HepG2 (cell line): ENCODE measurements around the gene ROBO3. TPM values are rescaled to one million over a fixed set of nuclear protein-coding genes. Genes with fewer than 3 reads are reported as not detected.

Experiments used
- ATAC-seq: fragments of 200-7000 bp; cut with Tn5 transposase; 3 replicates; pipeline ENCODE4 v1.9.1; 2020; ENCODE audit warnings: mild to moderate bottlenecking, moderate library complexity
- BruUV-seq: library from RNA; stranded (reverse); fragments of 400-500 nt; replicated peaks from 2 replicates; lab custom pipeline; 2021; lab: Mats Ljungman, UMichigan
- CTCF ChIA-PET: fragments of 300-600 bp; formaldehyde crosslinking; extraction: SDS; loops from one replicate; lab custom pipeline; 2021; ENCODE audit warnings: low total read pairs, inconsistent platforms, low intra/inter-chr PET ratio; lab: Yijun Ruan, JAX
- POLR2A ChIA-PET: fragments of 350-600 bp; sonication (Branson Sonifier 250); formaldehyde crosslinking; loops from one replicate; lab custom pipeline; 2020; ENCODE audit warnings: antibody characterized with exemption, inconsistent platforms; lab: Yijun Ruan, JAX
- DNase-seq: peaks from one replicate; pipeline ENCODE4 v3.0.0-alpha.2; 2015; ENCODE audit warnings: low spot score
- FAIRE-seq: peaks from 3 replicates; lab custom pipeline; 2011; peaks lifted over from hg19 to GRCh38; lab: Jason Lieb, UNC
- H2AFZ ChIP-seq: one replicate; pipeline ENCODE4 v1.6.1; 2011; ENCODE audit warnings: low read length, inconsistent platforms
- H3K27ac ChIP-seq: fragments of 300-600 bp; 3 replicates; pipeline ENCODE4 v1.8.0; 2011; ENCODE audit warnings: mixed run types, mild to moderate bottlenecking, mixed read lengths, low read length, inconsistent platforms; ENCODE audit not compliant: insufficient read depth; ENCODE audit errors: extremely low read length
- H3K27me3 ChIP-seq, 2 experiments: fragments of 200-600 bp in 1 of 2; 2 replicates in 1 of 2; 3 replicates in 1 of 2; pipeline versions ENCODE4 v1.6.0 to v1.8.0; 2011; ENCODE audit warnings: low read length in 2 of 2, mild to moderate bottlenecking in 2 of 2, moderate library complexity in 2 of 2, inconsistent platforms in 1 of 2; ENCODE audit not compliant: insufficient read depth in 2 of 2, control insufficient read depth in 1 of 2
- H3K36me3 ChIP-seq, 2 experiments: fragments of 200-600 bp in 1 of 2; replicated peaks in 1 of 2; 2 replicates in 1 of 2; 3 replicates in 1 of 2; pipeline versions ENCODE4 v1.5.1 to v1.8.0; 2011; ENCODE audit warnings: low read length in 2 of 2, inconsistent platforms in 1 of 2; ENCODE audit not compliant: insufficient read depth in 2 of 2, control insufficient read depth in 1 of 2
- H3K4me1 ChIP-seq: 2 replicates; pipeline ENCODE4 v1.5.1; 2012; ENCODE audit warnings: low read length, inconsistent platforms; ENCODE audit not compliant: insufficient read depth
- H3K4me2 ChIP-seq: 2 replicates; pipeline ENCODE4 v1.6.0; 2011; ENCODE audit warnings: low read depth, low read length, inconsistent platforms
- H3K4me3 ChIP-seq, 3 experiments: fragments of 200-600 bp in 1 of 3; sonication (generic), shearing (Covaris generic) in 1 of 3; replicated peaks in 1 of 3; 2 replicates each; pipeline ENCODE4 v1.5.1; 2011 to 2016; ENCODE audit warnings: low read length in 3 of 3, inconsistent platforms in 2 of 3, low read depth in 2 of 3, mild to moderate bottlenecking in 2 of 3, control low read depth in 1 of 3, mixed read lengths in 1 of 3; ENCODE audit not compliant: insufficient read depth in 1 of 3
- H3K79me2 ChIP-seq: one replicate; pipeline ENCODE4 v1.6.1; 2011; ENCODE audit warnings: low read length, inconsistent platforms; ENCODE audit not compliant: insufficient read depth
- H3K9ac ChIP-seq: 2 replicates; pipeline ENCODE4 v1.6.0; 2011; ENCODE audit warnings: mild to moderate bottlenecking, low read depth, low read length, inconsistent platforms; ENCODE audit not compliant: insufficient read depth
- H3K9me3 ChIP-seq: 2 replicates; pipeline ENCODE4 v1.5.1; 2012; ENCODE audit warnings: mild to moderate bottlenecking, low read length
- H4K20me1 ChIP-seq: 2 replicates; pipeline ENCODE4 v1.6.0; 2011; ENCODE audit warnings: inconsistent platforms, mild to moderate bottlenecking, low read length, moderate library complexity; ENCODE audit not compliant: insufficient read depth
- HMGA1 ChIP-seq: sonication (generic); formaldehyde crosslinking; conservative IDR thresholded peaks from 2 replicates; pipeline ENCODE4 v1.4.0; 2020; ENCODE audit warnings: missing genetic modification reagents
- HNRNPLL ChIP-seq: fragments of 200-400 bp; formaldehyde crosslinking; IDR thresholded peaks from 2 replicates; pipeline ENCODE4 v1.6.1; 2017; ENCODE audit warnings: mild to moderate bottlenecking, low read depth, low read length; ENCODE audit not compliant: poor library complexity, severe bottlenecking
- KDM5B ChIP-seq: sonication (generic); formaldehyde crosslinking; IDR thresholded peaks from 2 replicates; pipeline ENCODE4 v1.4.0; 2020; ENCODE audit warnings: missing genetic modification reagents, mild to moderate bottlenecking, borderline replicate concordance
- MAF1 ChIP-seq: sonication (generic); formaldehyde crosslinking; IDR thresholded peaks from 2 replicates; pipeline ENCODE4 v1.5.0; 2020; ENCODE audit warnings: missing genetic modification reagents, borderline replicate concordance
- MXD3 ChIP-seq: IDR thresholded peaks from 2 replicates; pipeline ENCODE4 v1.6.1; 2016; ENCODE audit warnings: mild to moderate bottlenecking, missing biosample characterization, missing genetic modification reagents
- NR0B2 ChIP-seq: sonication (generic); formaldehyde crosslinking; IDR thresholded peaks from 2 replicates; pipeline ENCODE4 v1.4.0; 2020; ENCODE audit warnings: mild to moderate bottlenecking, missing genetic modification reagents
- POLR2G ChIP-seq: fragments of 200-400 bp; formaldehyde crosslinking; IDR thresholded peaks from 2 replicates; pipeline ENCODE4 v1.6.1; 2018; ENCODE audit warnings: mild to moderate bottlenecking, low read depth, low read length, moderate library complexity
- RXRA ChIP-seq: sonication (generic); formaldehyde crosslinking; IDR thresholded peaks from 2 replicates; pipeline ENCODE4 v1.5.1; 2020; ENCODE audit warnings: missing genetic modification reagents
- SIX1 ChIP-seq: sonication (generic); formaldehyde crosslinking; IDR thresholded peaks from 2 replicates; pipeline ENCODE4 v1.4.0; 2020; ENCODE audit warnings: missing genetic modification reagents, borderline replicate concordance
- TBX2 ChIP-seq: sonication (generic); formaldehyde crosslinking; IDR thresholded peaks from 2 replicates; pipeline ENCODE4 v1.5.0; 2020; ENCODE audit warnings: missing genetic modification reagents, mild to moderate bottlenecking, borderline replicate concordance
- YY1 ChIP-seq: IDR thresholded peaks from 2 replicates; pipeline ENCODE4 v1.6.1; 2011; ENCODE audit warnings: low read length, low read depth, moderate library complexity, mild to moderate bottlenecking; ENCODE audit not compliant: insufficient read depth, insufficient replicate concordance
- ZKSCAN5 ChIP-seq: sonication (generic); formaldehyde crosslinking; IDR thresholded peaks from 2 replicates; pipeline ENCODE4 v1.5.1; 2020; ENCODE audit warnings: mild to moderate bottlenecking, missing genetic modification reagents
- ZNF547 ChIP-seq: sonication (generic); formaldehyde crosslinking; IDR thresholded peaks from 2 replicates; pipeline ENCODE4 v1.5.1; 2020; ENCODE audit warnings: mild to moderate bottlenecking, missing genetic modification reagents
- ZNF605 ChIP-seq: sonication (generic); formaldehyde crosslinking; IDR thresholded peaks from 2 replicates; pipeline ENCODE4 v1.8.0; 2022; ENCODE audit warnings: mild to moderate bottlenecking, missing genetic modification reagents
- ZNF777 ChIP-seq: sonication (generic); formaldehyde crosslinking; IDR thresholded peaks from 2 replicates; pipeline ENCODE4 v1.4.0; 2020; ENCODE audit warnings: missing genetic modification reagents
- WGBS: methylation state at CpG from one replicate; pipeline ENCODE4 v1.1.6; 2017; ENCODE audit warnings: low lambda C conversion rate; 5-methylcytosine and 5-hydroxymethylcytosine counted together
- in situ Hi-C: cut with HindIII; loops from 2 replicates; pipeline ENCODE4 v1.10.0; 2017; ENCODE audit warnings: low pct_unique_long_range_greater_than_20kb; ENCODE audit not compliant: extremely low pct_ligation_motif_present
- intact Hi-C: fragments of 100-400 bp; cut with micrococcal nuclease; formaldehyde crosslinking; loops from one replicate; pipeline ENCODE4 v1.10.0; 2022; ENCODE audit not compliant: unreplicated experiment
- polyA plus RNA-seq, 8 experiments: library from polyadenylated mRNA; depleted of rRNA in 3 of 8; stranded (reverse) in 7 of 8; unstranded in 1 of 8; fragments of >200 nt; fragmentation: Illumina TruSeq in 4 of 8; extraction: Trizol in 4 of 8; gene quantifications; 2 replicates each; pipeline versions ENCODE4 v1.2.1 to v1.2.3, GENCODE V29; 2011 to 2016; ENCODE audit warnings: low read depth in 4 of 8, missing spikeins in 1 of 8, mixed read lengths in 1 of 8; ENCODE audit not compliant: insufficient read depth in 1 of 8
- total RNA-seq, 5 experiments: library from RNA; depleted of rRNA; stranded (reverse); fragments of >200 nt; fragmentation: Illumina TruSeq; extraction: Trizol; gene quantifications; 2 replicates each; pipeline ENCODE4 v1.2.3, GENCODE V29; 2016; ENCODE audit warnings: low read depth in 1 of 5

ROBO3 gene
- total and polyA plus RNA-seq, 2 of the 13 experiments (the other 11 are each of a cell fraction or from before 2014, with no cell fraction given): 0.07 to 2.4 TPM

GRCh38 chr11:124839128-124839971, 25.9 kb upstream of the ROBO3 start (continued):
- TF ChIP-seq TBX2 (no peak), HNRNPLL (peak; percentile 53)

GRCh38 chr11:124839972-124840621, 25.1 kb upstream of the ROBO3 start:
- H3K79me2 ChIP-seq: no peaks in the 10 kb centered on the region
- no peak for DNase-seq
- no TSS peak for BruUV-seq
- TF ChIP-seq SIX1 (CRISPR knock-in tag) (no peak), ZNF777 (CRISPR knock-in tag) (peak; percentile 13; the same call in 1 of the 2 replicates)
- TF ChIP-seq, all 625 proteins: peak for 1
- WGBS: 8% methylated on average over 14 of the region's 20 CpGs
- Histone ChIP-seq H2AFZ (no peak overlapping the region), H3K36me3 (no peaks in the 10 kb centered on the region), H3K4me2 (peak overlapping the region; percentile 64), H3K9ac (no peak overlapping the region), H3K27ac (no peak overlapping the region), H3K9me3 (no peaks in the 10 kb centered on the region), H3K4me1 (peaks cover 38% of the 10 kb centered on the region), H3K27me3 (peaks cover 19 to 76% of the 10 kb centered on the region in 2 experiments), H3K4me3 (peak overlapping the region; percentile 30 to 63 (median 35); a peak in 4 of 6 replicates), H4K20me1 (no peaks in the 10 kb centered on the region)
- peak; percentile 13; the same call in 2 of the 3 replicates for ATAC-seq
- intact Hi-C loops (no loop called here), in situ Hi-C loops (loop anchor here (5.0 kb wide), 2 partner anchors 168 to 198 kb away; partner anchors contain the start of genes SIAE and SPA17)
- no peak for FAIRE-seq
- CTCF ChIA-PET: no interaction called here
- POLR2A ChIA-PET: no interaction called here

GRCh38 chr11:124840666-124841065, 24.6 kb upstream of the ROBO3 start:
- no peak overlapping the region for H2AFZ ChIP-seq
- H4K20me1 ChIP-seq: no peaks in the 10 kb centered on the region
- no peak overlapping the region for H3K4me2 ChIP-seq
- intact Hi-C loops: no loop called here
- H3K27me3 ChIP-seq: peaks cover 19 to 78% of the 10 kb centered on the region in 2 experiments
- H3K27ac ChIP-seq: no peak overlapping the region
- no peaks in the 10 kb centered on the region for H3K9me3 ChIP-seq
- H3K4me1 ChIP-seq: peaks cover 38% of the 10 kb centered on the region
- no TSS peak for BruUV-seq
- 34% methylated on average over 1 of the region's 1 CpG for WGBS
- in situ Hi-C loops: no loop called here
- H3K4me3 ChIP-seq: no peak overlapping the region
- no peaks in the 10 kb centered on the region for H3K36me3 ChIP-seq
- ChIA-PET POLR2A (no interaction called here), CTCF (no interaction called here)
- no peak overlapping the region for H3K9ac ChIP-seq
- H3K79me2 ChIP-seq: no peaks in the 10 kb centered on the region
- no peak for DNase-seq
- no peak for FAIRE-seq
- no peak for ATAC-seq
- TF ChIP-seq MAF1 (CRISPR knock-in tag) (no peak), YY1 (no peak), ZKSCAN5 (no peak), ZNF547 (CRISPR knock-in tag) (no peak), ZNF605 (CRISPR knock-in tag) (no peak), POLR2G (no peak), KDM5B (CRISPR knock-in tag) (no peak), NR0B2 (CRISPR knock-in tag) (no peak), HMGA1 (no peak), MXD3 (CRISPR knock-in tag) (no peak), RXRA (CRISPR knock-in tag) (no peak)
